Osteoblast (primary cell): Measurements from ENCODE around the gene DEPP1. TPM values are rescaled to one million over a fixed set of nuclear protein-coding genes. Genes with fewer than 3 reads are reported as not detected.

ENCODE experiments used
- DNase-seq: peaks from one replicate; pipeline ENCODE4 v3.0.0; 2011; ENCODE audit warnings: low spot score, mixed read lengths; ENCODE audit not compliant: insufficient read length; ENCODE audit errors: missing footprints
- H2AFZ ChIP-seq: 2 replicates; pipeline ENCODE4 v1.6.0; 2011; ENCODE audit warnings: mild to moderate bottlenecking, low read length
- H3K27ac ChIP-seq: 2 replicates; pipeline ENCODE4 v1.5.1; 2011; ENCODE audit warnings: mild to moderate bottlenecking, low read depth, low read length, moderate library complexity
- H3K27me3 ChIP-seq: 2 replicates; pipeline ENCODE4 v1.6.0; 2012; ENCODE audit warnings: mild to moderate bottlenecking, control low read depth, inconsistent platforms, low read length, moderate library complexity; ENCODE audit not compliant: insufficient read depth
- H3K36me3 ChIP-seq: 2 replicates; pipeline ENCODE4 v1.5.1; 2011; ENCODE audit warnings: mild to moderate bottlenecking, low read length, control low read depth, moderate library complexity; ENCODE audit not compliant: insufficient read depth
- H3K4me1 ChIP-seq: 2 replicates; pipeline ENCODE4 v1.5.1; 2011; ENCODE audit warnings: mild to moderate bottlenecking, low read length, control low read depth, moderate library complexity; ENCODE audit not compliant: insufficient read depth
- H3K4me2 ChIP-seq: 2 replicates; pipeline ENCODE4 v1.6.0; 2011; ENCODE audit warnings: mild to moderate bottlenecking, low read length; ENCODE audit not compliant: insufficient read depth
- H3K4me3 ChIP-seq: fragments of 200-600 bp; sonication (generic); 3 replicates; pipeline ENCODE4 v1.5.1; 2012; ENCODE audit warnings: mild to moderate bottlenecking, low read length, inconsistent platforms; ENCODE audit not compliant: insufficient read depth
- H3K79me2 ChIP-seq: 2 replicates; pipeline ENCODE4 v1.6.0; 2012; ENCODE audit warnings: mild to moderate bottlenecking, low read length, control low read depth, inconsistent platforms; ENCODE audit not compliant: insufficient read depth
- H3K9me3 ChIP-seq: 2 replicates; pipeline ENCODE4 v1.5.1; 2011; ENCODE audit warnings: low read depth, low read length, control low read depth
- H4K20me1 ChIP-seq: 2 replicates; pipeline ENCODE4 v1.6.0; 2012; ENCODE audit warnings: mild to moderate bottlenecking, low read length, control low read depth; ENCODE audit not compliant: insufficient read depth
- total RNA-seq: library from RNA; depleted of rRNA; stranded (reverse); fragments of >200 nt; gene quantifications from 2 replicates; pipeline ENCODE4 v1.2.3, GENCODE V29; 2012
- TF ChIP-seq, protein P1 (sequence below): IDR thresholded peaks from 2 replicates; pipeline ENCODE4 v1.5.1; 2011; ENCODE audit warnings: mild to moderate bottlenecking, low read depth, low read length, moderate library complexity; ENCODE audit errors: extremely low read depth

DEPP1 gene
- total RNA-seq, 1 donor = 87.6 TPM

- DNase-seq = peak; percentile 98
- Histone ChIP-seq H3K4me2 (peak within 1 kb of the TSS; percentile 95), H4K20me1 (no peaks in the 10 kb centered on the region), H3K9me3 (no peaks in the 10 kb centered on the region), H3K79me2 (peaks cover 4% of the 10 kb centered on the region), H3K27ac (peak within 1 kb of the TSS; percentile 64), H3K4me3 (peak within 1 kb of the TSS; percentile 89), H2AFZ (peak within 1 kb of the TSS; percentile 92), H3K4me1 (peaks cover 23% of the 10 kb centered on the region), H3K36me3 (peaks cover 7% of the 10 kb centered on the region), H3K27me3 (no peaks in the 10 kb centered on the region)
- TF ChIP-seq, protein P1, sequence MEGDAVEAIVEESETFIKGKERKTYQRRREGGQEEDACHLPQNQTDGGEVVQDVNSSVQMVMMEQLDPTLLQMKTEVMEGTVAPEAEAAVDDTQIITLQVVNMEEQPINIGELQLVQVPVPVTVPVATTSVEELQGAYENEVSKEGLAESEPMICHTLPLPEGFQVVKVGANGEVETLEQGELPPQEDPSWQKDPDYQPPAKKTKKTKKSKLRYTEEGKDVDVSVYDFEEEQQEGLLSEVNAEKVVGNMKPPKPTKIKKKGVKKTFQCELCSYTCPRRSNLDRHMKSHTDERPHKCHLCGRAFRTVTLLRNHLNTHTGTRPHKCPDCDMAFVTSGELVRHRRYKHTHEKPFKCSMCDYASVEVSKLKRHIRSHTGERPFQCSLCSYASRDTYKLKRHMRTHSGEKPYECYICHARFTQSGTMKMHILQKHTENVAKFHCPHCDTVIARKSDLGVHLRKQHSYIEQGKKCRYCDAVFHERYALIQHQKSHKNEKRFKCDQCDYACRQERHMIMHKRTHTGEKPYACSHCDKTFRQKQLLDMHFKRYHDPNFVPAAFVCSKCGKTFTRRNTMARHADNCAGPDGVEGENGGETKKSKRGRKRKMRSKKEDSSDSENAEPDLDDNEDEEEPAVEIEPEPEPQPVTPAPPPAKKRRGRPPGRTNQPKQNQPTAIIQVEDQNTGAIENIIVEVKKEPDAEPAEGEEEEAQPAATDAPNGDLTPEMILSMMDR = no peak
Measured at GRCh38 chr10:44959247-44960087, 19.1 kb downstream of the DEPP1 start, which contains the start of gene RASSF4. Gene RASSF4, plus strand, starts transcription at chr10:44959802. Its CDS starts 10,401 bp downstream, at chr10:44970203.

- Histone ChIP-seq H3K4me1 (peaks cover 23% of the 10 kb centered on the region), H3K9me3 (no peaks in the 10 kb centered on the region), H3K27me3 (no peaks in the 10 kb centered on the region), H4K20me1 (no peaks in the 10 kb centered on the region), H3K4me3 (peak overlapping the region; percentile 89), H3K79me2 (peaks cover 4% of the 10 kb centered on the region), H3K36me3 (peaks cover 7% of the 10 kb centered on the region), H3K27ac (peak overlapping the region; percentile 64), H2AFZ (peak overlapping the region; percentile 81), H3K4me2 (peak overlapping the region; percentile 95)
- TF ChIP-seq, protein P1 = no peak
- no peak for DNase-seq
Measured at GRCh38 chr10:44958898-44959246, 19.7 kb downstream of the DEPP1 start.

DNA sequence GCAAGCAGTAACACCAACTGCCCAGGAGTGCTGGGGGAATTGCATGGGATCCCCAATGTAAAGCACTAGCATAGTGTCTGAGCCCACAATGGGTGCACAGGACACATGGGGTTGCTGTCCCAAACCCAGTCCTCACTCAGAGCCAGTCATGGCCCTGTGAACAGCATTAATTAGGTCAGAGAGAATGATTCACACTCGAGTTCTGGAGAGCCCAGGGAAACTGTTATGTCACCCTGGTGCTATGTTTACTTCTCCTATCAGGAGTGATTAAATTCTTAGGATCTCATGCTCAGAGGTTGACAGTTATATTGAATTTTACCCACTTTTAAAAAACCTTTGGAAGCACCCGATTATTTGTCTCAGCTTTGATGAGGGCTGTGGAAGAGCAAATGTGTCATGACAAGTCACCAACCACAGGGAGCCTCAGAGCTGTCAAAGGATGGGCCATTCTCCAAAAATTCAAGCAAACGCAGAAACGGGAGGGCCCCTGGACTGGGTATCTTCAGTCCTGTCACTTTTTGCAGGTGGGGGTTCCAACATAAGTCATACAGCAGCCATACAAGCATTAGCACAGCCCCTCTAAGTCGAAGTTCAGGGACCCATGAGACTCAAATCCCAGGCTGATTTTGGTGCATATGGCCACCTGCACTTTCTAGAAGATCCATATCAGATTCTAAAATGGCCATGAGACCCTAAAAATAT, 20.3 kb downstream of the DEPP1 start:
- Histone ChIP-seq H3K4me3 (peak overlapping the region; percentile 89), H3K36me3 (peaks cover 7% of the 10 kb centered on the region), H3K4me2 (peak overlapping the region; percentile 95), H3K4me1 (peaks cover 23% of the 10 kb centered on the region), H3K27me3 (no peaks in the 10 kb centered on the region), H3K27ac (peak overlapping the region; percentile 64), H3K9me3 (no peaks in the 10 kb centered on the region), H3K79me2 (peaks cover 4% of the 10 kb centered on the region), H2AFZ (no peak overlapping the region), H4K20me1 (no peaks in the 10 kb centered on the region)
- TF ChIP-seq, protein P1 = no peak
- peak; percentile 93 for DNase-seq
